Natural killer cell treated with Interleukin-12 subunit alpha and Interleukin-12 subunit beta and Interleukin-15 and Interleukin-18, amount 100 ng/mL, for 72 hours (primary cell): Measurements from ENCODE around the gene MISP3. TPM values are rescaled to one million over a fixed set of nuclear protein-coding genes. Genes with fewer than 3 reads are reported as not detected.

ENCODE experiments used
- ATAC-seq, 2 donors: fragments of 150-1000 bp; cut with Tn5 transposase in 1 of 2; sonication (Bioruptor Pico), chemical (Tn5 transposase) in 1 of 2; 2 replicates each; pipeline ENCODE4 v1.10.0; 2021
- DNase-seq: peaks from one replicate; pipeline ENCODE4 v3.0.0; 2022; ENCODE audit warnings: low spot score
- H3K27ac Mint-ChIP-seq, 2 donors: 1 replicate in 1 of 2; 2 replicates in 1 of 2; pipeline ENCODE4 v1.8.0; 2022; ENCODE audit warnings: mixed read lengths in 2 of 2, mild to moderate bottlenecking in 1 of 2, moderate library complexity in 1 of 2
- H3K27me3 Mint-ChIP-seq, 2 donors: 1 replicate in 1 of 2; 2 replicates in 1 of 2; pipeline ENCODE4 v1.8.0; 2022; ENCODE audit warnings: mixed read lengths in 2 of 2
- H3K36me3 Mint-ChIP-seq: one replicate; pipeline ENCODE4 v1.8.0; 2022; ENCODE audit warnings: mixed read lengths
- H3K4me1 Mint-ChIP-seq, 2 donors: 1 replicate in 1 of 2; 2 replicates in 1 of 2; pipeline ENCODE4 v1.8.0; 2022; ENCODE audit warnings: low read depth in 2 of 2, mixed read lengths in 2 of 2, mild to moderate bottlenecking in 1 of 2
- H3K4me3 Mint-ChIP-seq: one replicate; pipeline ENCODE4 v1.8.0; 2022; ENCODE audit warnings: mixed read lengths
- H3K9me3 Mint-ChIP-seq: 2 replicates; pipeline ENCODE4 v1.8.0; 2022; ENCODE audit warnings: mixed read lengths
- total RNA-seq, 2 donors: library from RNA; stranded (reverse); gene quantifications; one replicate each; pipeline ENCODE4 v1.2.3, GENCODE V29; 2022

The MISP3 gene
- total RNA-seq, 2 donors from 2014 or later: 0.31 to 0.59 TPM

DNA sequence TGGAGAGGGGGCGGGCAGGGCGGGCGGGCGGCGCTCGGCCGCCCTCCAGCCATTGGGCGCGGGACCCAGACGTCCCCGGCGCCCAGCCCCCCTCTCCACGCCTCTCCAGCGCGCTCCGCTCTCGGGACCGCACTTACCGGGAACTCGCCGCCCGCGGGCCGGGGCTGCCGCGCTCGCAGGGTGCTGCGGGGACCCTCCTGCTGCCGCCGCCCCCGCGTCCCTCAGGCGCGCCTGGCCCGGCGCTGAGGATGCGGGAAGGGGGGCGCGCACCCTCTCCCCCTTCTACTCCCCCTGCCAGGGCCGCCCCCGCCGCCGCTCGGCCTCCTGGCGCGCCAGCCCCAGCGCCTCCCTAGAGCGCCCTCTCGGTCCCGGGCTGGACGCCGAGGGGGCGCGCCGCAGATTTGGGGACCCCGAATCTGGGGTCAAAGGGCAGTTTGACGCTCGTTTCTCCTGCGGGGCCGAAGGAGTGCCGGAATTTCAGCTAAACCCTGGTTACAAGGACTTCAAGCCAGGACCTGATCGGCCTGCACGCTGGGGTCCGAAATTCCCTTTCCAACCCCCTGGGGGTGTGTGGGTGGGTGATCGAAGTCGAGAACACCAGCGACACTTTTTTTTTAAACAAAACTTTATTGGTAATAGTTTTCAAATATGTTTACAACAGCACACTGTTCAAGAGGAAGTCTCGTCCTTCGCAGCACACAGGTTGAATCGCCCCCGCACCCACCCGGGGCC, 18.7 kb downstream of the MISP3 start:
- H3K4me3 Mint-ChIP-seq: peak overlapping the region; percentile 94
- no peaks in the 10 kb centered on the region for H3K9me3 Mint-ChIP-seq
- DNase-seq: peak; percentile 87
- peak overlapping the region; percentile 91 to 95 for H3K27ac Mint-ChIP-seq
- peak; percentile 91 to 93 for ATAC-seq
- H3K27me3 Mint-ChIP-seq: no peaks in the 10 kb centered on the region
- H3K36me3 Mint-ChIP-seq: peaks cover 12% of the 10 kb centered on the region
- peaks cover 13 to 19% of the 10 kb centered on the region in 2 donors for H3K4me1 Mint-ChIP-seq

DNA sequence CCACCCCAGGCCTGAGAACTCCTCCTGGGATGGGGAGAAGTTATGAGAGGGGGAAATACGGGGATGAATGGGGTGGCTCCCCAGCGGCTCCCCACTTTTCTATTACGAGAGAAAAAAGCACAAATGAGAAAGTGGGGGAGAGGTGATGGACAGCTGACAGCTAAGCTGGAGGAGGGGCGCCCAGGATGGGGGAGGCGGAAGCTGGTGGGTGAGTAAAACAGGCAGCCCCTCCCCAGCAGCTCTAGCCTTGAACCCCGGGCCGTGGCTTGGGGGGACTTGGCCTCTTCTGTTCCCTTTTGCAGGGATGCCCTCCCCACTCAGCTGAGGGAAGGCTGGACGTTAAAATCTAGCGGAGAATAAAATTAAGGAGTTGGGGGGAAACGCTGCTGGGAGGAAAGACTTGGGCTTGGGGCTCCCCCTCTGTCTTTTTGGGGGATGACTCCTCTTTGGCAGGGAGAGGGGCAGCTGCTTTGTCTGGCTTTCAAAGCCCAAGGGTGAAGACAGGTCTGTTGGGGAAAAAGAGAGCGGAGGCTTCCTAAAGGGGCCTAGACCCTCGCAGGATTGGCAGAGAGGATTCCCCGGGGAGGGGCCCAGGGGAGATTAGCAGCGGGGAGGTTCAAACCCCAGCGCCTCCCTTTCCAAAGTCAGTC, 19.4 kb downstream of the MISP3 start:
- H3K27me3 Mint-ChIP-seq: no peaks in the 10 kb centered on the region
- H3K4me3 Mint-ChIP-seq: peak overlapping the region; percentile 94
- DNase-seq (no peak), ATAC-seq (no peak)
- no peaks in the 10 kb centered on the region for H3K9me3 Mint-ChIP-seq
- H3K36me3 Mint-ChIP-seq: peaks cover 12% of the 10 kb centered on the region
- H3K27ac Mint-ChIP-seq: peak overlapping the region; percentile 91 to 95
- peaks cover 13 to 19% of the 10 kb centered on the region in 2 donors for H3K4me1 Mint-ChIP-seq

DNA sequence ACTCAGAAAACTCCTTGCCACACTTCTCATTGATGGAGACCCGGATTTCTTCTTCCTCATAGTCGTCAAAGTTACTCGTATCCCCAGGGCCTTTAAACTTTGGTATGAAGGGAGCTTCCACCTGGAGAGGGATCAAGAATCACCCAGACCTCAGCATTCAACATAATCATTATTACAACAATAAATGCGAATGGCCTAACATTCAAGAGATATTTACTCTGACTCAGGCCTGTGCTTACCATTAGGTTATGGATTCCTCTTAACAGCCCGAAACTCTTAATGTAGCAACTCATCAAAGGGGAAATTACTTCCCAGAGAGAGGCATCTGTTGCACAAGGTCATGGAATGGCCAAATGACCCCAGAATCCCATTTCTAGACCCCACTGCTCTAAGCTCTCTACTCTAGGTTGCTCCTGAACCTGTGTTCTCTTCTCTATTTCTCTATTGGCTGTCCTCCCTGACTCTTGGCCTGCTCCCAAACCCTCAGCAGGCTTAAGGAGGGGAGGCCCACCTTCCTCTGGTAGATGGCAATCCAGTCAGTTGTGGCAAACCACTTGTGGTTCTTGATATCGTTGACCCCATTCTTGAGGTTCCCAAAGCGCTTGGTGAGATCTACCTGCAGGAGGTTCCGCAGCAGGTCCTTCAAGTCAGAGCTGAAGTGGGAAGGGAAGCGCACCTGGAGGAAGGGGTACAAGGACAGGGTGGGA, 20.7 kb downstream of the MISP3 start:
- no peaks in the 10 kb centered on the region for H3K9me3 Mint-ChIP-seq
- DNase-seq: no peak
- ATAC-seq: no peak
- peaks cover 13 to 19% of the 10 kb centered on the region in 2 donors for H3K4me1 Mint-ChIP-seq
- no peaks in the 10 kb centered on the region for H3K27me3 Mint-ChIP-seq
- peak overlapping the region; percentile 42 for H3K4me3 Mint-ChIP-seq
- no peak overlapping the region for H3K27ac Mint-ChIP-seq
- H3K36me3 Mint-ChIP-seq: peaks cover 12% of the 10 kb centered on the region

DNA sequence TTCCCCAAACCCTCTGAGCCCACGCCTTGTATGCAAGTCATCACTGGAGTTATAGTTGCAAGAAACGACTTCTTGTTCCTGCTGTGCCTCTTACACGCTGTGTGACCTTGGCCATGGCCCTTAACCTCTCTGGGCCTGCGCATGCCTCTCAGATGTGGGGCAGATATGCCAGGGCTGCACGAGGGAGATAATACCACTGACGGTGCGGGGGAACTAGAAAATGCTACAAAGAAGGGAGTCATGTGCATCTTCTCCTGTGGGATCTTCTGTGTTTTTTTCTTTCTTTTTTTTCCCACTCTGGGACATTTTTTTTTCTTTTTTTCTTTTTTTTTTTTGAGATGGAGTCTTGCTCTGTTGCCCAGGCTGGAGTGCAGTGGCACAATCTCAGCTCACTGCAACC, 22.3 kb downstream of the MISP3 start:
- Mint-ChIP-seq H3K36me3 (peaks cover 7% of the 10 kb centered on the region), H3K9me3 (no peaks in the 10 kb centered on the region), H3K27ac (no peak overlapping the region), H3K4me1 (peaks cover 8 to 15% of the 10 kb centered on the region in 2 donors), H3K4me3 (no peak overlapping the region), H3K27me3 (no peaks in the 10 kb centered on the region)
- ATAC-seq: no peak
- no peak for DNase-seq

DNA sequence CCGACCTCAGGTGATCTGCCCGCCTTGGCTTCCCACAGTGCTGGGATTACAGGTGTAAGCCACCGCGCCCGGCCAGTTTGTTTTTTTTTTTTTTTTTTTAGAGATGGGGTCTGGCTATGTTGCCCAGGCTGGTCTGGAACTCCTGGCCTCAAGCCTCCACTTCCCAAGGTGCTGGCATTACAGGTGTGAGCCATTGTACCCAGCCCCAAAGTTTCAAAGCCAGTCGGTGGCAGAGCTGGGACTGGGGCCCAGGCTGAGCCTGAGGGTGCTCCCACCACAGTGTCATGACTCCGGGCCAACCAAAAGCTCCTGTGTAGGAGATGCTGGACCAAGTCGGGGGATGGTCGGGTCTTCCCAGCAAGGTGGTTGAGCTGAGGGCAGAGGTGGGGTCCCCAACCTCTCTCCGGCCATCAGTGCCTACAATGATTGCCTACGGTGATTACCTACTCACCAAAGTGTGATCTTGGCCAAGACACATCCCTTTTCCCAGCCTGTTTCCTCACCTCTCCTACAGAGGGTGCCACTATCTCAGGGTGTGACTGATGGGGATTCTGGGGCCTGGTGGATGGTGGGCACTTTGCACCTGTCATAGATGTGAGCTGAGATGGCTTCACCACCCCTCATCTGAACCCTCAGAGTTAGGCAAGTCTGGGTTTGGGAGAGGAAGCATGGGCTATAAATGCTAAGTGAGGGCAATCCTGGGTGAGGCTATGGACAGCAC, 23.8 kb downstream of the MISP3 start:
- ATAC-seq (no peak), DNase-seq (no peak)
- Mint-ChIP-seq H3K27ac (no peak overlapping the region), H3K9me3 (no peaks in the 10 kb centered on the region), H3K36me3 (peaks cover 7% of the 10 kb centered on the region), H3K4me1 (peaks cover 7 to 14% of the 10 kb centered on the region in 2 donors), H3K27me3 (no peaks in the 10 kb centered on the region), H3K4me3 (no peak overlapping the region)

DNA sequence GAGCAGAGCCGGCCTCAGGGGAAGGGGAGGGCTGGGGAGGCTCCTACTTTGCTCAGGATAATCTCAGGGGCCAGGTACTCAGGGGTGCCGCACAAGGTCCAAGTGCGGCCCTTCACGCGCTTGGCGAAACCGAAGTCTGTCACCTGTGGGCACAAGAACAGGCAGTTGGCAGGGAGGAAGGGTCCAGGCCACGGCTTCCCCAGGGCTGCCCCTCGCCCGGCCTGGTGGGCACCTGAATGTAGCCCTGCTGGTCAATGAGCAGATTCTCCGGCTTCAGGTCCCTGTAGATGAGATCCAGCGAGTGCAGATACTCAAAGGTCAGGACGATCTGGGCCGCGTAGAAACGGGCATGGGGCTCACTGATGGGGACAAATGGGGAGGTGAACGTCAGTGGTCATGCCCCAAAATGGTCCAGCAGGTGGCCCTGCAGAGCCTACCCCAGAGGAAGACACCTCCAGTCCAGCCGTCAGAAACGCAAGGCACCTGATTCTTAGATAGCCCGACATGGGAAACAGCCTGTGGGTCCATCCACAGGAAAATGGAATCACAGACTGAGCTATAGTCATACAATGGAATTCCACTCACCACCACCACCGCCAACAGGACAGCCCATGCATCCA, 25.1 kb downstream of the MISP3 start:
- Mint-ChIP-seq H3K27ac (no peak overlapping the region), H3K36me3 (peaks cover 7% of the 10 kb centered on the region), H3K9me3 (no peaks in the 10 kb centered on the region), H3K4me1 (peaks cover 0 to 6% of the 10 kb centered on the region in 2 donors), H3K4me3 (no peak overlapping the region), H3K27me3 (no peaks in the 10 kb centered on the region)
- no peak for ATAC-seq
- DNase-seq: no peak

DNA sequence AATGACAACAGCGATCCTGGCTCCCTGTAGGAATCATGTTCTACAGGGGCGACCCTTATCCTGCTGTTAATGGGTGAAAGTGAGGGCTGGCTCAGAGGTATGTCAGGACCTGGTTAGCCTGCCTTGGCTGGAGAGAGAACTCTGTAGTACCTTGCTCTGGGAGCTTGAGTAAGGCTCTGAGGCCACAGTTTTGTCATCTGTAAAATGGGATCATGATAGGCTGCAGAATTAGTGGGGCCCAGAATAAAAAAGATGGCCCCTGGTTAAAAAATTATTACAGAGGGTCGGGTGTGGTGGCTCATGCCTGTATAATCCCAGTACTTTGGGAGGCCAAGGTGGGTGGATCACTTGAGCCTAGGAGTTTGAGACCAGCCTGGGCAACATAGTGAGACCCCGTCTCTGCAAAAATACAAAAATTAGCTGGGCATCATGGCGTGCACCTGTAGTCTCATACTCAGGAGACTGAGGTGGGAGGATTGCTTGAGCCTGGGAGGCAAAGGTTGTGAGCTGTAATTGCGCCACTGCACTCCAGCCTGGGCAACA, 28.5 kb downstream of the MISP3 start:
- Mint-ChIP-seq H3K9me3 (no peaks in the 10 kb centered on the region), H3K27ac (no peak overlapping the region), H3K27me3 (no peaks in the 10 kb centered on the region), H3K4me1 (no peaks in the 10 kb centered on the region), H3K36me3 (no peaks in the 10 kb centered on the region), H3K4me3 (no peak overlapping the region)
- ATAC-seq (no peak), DNase-seq (no peak)

DNA sequence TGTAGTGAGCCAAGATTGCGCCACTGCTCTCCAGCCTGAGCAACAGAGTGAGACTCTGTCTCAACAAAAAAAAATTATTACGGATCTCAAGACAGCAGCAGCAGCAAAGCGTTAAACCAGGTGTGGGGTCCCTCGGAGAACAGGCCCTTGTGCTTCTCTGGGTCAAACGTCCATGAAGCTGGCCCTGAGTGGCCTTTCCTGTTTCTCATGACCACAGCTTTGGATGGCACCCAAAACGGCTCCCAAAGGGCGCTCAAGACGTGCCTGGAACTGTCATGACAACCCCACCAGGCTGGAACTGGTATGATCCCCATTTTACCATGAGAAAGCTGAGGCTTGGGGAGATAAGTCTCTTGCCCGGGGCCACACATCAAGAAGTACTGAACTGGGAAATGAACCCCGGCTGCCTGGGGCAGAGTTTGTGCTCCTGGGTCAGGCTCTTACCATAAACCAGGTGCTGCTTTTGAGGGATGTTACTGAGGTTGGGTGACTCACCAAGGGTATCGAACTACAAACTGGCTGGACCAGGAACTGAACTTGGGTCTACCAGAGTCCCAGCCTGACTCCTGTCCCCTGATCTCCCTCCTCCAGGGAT, 29.6 kb downstream of the MISP3 start:
- no peak overlapping the region for H3K27ac Mint-ChIP-seq

DNA sequence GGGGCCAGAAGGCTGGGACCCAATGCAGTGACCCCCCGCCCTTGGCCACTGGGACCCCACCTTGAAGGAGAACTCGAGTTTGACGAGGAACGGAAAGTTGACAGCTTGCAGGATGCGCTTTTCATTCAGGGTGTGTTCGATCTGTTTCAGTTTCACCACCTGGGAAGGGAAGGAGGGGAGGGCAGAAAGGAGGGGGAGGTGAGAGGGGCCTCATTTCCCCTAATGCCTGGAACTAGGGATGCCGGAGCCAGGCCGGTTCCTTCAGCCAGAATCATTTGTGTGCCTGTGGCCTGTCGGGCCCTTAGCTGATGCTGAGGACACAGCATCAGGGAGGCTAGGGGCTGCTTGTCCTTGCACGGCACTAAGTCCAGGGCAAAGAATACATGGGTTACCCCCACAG, 30.2 kb downstream of the MISP3 start:
- Mint-ChIP-seq H3K9me3 (no peaks in the 10 kb centered on the region), H3K27me3 (no peaks in the 10 kb centered on the region), H3K4me3 (no peak overlapping the region), H3K36me3 (no peaks in the 10 kb centered on the region), H3K4me1 (no peaks in the 10 kb centered on the region), H3K27ac (no peak overlapping the region)
- no peak for ATAC-seq
- DNase-seq: no peak

More for the DNA sequence above, 29.6 kb downstream of the MISP3 start:
- Mint-ChIP-seq H3K27me3 (no peaks in the 10 kb centered on the region), H3K4me3 (no peak overlapping the region), H3K9me3 (no peaks in the 10 kb centered on the region), H3K36me3 (no peaks in the 10 kb centered on the region), H3K4me1 (no peaks in the 10 kb centered on the region)
- no peak for DNase-seq
- no peak for ATAC-seq

DNA sequence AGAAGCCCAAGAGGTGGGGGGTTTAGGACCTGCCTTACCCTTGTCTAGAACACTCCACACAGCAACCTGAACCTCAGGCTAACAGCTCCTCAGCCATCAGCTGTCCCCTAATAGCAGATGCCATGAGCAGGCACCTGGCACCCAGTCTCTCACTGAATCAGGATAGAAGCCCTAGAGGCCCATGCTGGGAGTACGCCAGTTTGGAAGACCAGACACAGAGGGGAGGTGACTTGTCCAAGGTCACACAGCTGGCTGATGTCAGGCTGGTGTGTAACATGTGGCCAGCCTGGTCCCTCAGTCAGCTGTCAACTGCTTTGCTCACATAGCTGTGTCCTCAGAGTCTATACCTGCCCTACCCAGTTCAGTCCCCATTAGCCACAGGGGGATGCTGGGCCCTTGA, 30.7 kb downstream of the MISP3 start:
- ATAC-seq (peak in 1 of 2 donors; percentile 27), DNase-seq (no peak)
- H3K36me3 Mint-ChIP-seq: no peaks in the 10 kb centered on the region
- H3K4me1 Mint-ChIP-seq: no peaks in the 10 kb centered on the region
- H3K4me3 Mint-ChIP-seq: no peak overlapping the region
- no peaks in the 10 kb centered on the region for H3K27me3 Mint-ChIP-seq
- no peak overlapping the region for H3K27ac Mint-ChIP-seq
- no peaks in the 10 kb centered on the region for H3K9me3 Mint-ChIP-seq

DNA sequence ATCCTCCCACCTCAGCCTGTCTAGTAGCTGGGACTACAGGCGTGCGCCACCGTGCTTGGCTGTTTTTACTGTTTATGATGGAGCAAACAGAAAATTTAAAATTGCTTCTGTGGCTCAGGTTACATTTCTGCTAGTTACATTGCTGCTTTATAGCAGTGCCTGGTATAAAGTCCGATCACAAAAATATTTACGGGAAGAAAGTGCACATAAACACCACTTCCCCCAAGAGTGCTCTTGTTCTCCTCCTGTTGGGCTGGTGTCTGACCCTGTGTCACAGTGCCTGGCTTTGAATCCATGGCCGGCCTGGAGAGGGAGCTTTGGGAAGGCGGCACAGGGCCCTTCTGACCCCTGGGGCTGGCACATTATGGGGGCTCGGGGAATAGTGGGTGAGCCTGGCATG, 33.1 kb downstream of the MISP3 start:
- no peak for DNase-seq
- Mint-ChIP-seq H3K27ac (no peak overlapping the region), H3K4me3 (no peak overlapping the region), H3K9me3 (no peaks in the 10 kb centered on the region), H3K36me3 (no peaks in the 10 kb centered on the region), H3K4me1 (no peaks in the 10 kb centered on the region), H3K27me3 (no peaks in the 10 kb centered on the region)
- no peak for ATAC-seq

DNA sequence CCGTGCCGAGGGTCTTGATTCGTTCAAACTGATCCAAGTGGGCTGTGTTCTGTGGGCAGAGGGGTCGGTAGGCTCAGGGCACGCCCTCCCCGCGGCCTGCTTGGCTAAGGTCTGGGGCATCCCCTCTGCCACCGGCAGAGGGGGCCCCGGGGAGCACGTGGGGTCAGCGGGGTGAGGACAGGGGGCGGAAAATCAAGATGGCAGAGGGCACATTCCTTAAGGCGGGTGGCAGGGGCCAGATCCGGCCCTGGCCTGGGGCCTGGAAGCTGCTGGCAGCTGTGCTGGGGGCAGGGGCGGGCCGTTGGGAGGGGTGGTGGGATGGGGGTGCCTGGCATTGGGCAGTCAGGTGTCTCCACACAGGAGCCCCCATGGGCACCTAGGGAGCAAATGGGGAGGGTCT, 34.3 kb downstream of the MISP3 start:
- DNase-seq (no peak), ATAC-seq (no peak)
- Mint-ChIP-seq H3K27me3 (no peaks in the 10 kb centered on the region), H3K9me3 (no peaks in the 10 kb centered on the region), H3K4me3 (no peak overlapping the region), H3K36me3 (no peaks in the 10 kb centered on the region), H3K4me1 (no peaks in the 10 kb centered on the region), H3K27ac (no peak overlapping the region)
